HuH-7.5 (cell line): ENCODE results near the gene GPC5.
"Not testable (repeated sequence)": the region's sequence is repeated elsewhere in the genome, so short reads cannot be mapped to it uniquely, and the experiment has no call there.

Source experiments
- DNase-seq: peaks from one replicate; pipeline ENCODE4 v3.0.0; 2011; ENCODE audit warnings: low spot score

The GPC5 gene

GRCh38 chr13:91781982-91782691 lies 383.7 kb downstream of the GPC5 start:
- not testable (repeated sequence) for DNase-seq

GRCh38 chr13:91785431-91786119 lies 387.2 kb downstream of the GPC5 start:
- no peak for DNase-seq

- no peak for DNase-seq
These were observed 393.6 kb downstream of the GPC5 start for GRCh38 chr13:91792054-91792453.

- DNase-seq, result no peak
These were observed 399.1 kb downstream of the GPC5 start for GRCh38 chr13:91797567-91797966.

GRCh38 chr13:91798338-91798737 lies 399.9 kb downstream of the GPC5 start:
- not testable (repeated sequence) for DNase-seq

GRCh38 chr13:91801772-91802171 lies 403.4 kb downstream of the GPC5 start:
- not testable (repeated sequence) for DNase-seq

- DNase-seq, result no peak
These were observed 404.5 kb downstream of the GPC5 start for GRCh38 chr13:91802957-91803356.

- no peak for DNase-seq
These were observed 406.3 kb downstream of the GPC5 start for GRCh38 chr13:91804724-91805123.

- DNase-seq, result no peak
These were observed 407.2 kb downstream of the GPC5 start for GRCh38 chr13:91805605-91806004.

- DNase-seq, result no peak
These were observed 410.7 kb downstream of the GPC5 start for GRCh38 chr13:91809161-91809560.

GRCh38 chr13:91813253-91813652 lies 414.8 kb downstream of the GPC5 start:
- DNase-seq, result no peak

- DNase-seq, result no peak
These were observed 417.9 kb downstream of the GPC5 start for GRCh38 chr13:91816263-91816807.

GRCh38 chr13:91817250-91817649 lies 418.8 kb downstream of the GPC5 start:
- no peak for DNase-seq

GRCh38 chr13:91824416-91824815 lies 426.0 kb downstream of the GPC5 start:
- DNase-seq, result no peak

- no peak for DNase-seq
These were observed 427.1 kb downstream of the GPC5 start for GRCh38 chr13:91825516-91825915.

- no peak for DNase-seq
These were observed 438.1 kb downstream of the GPC5 start for GRCh38 chr13:91836553-91836952.

- DNase-seq, result no peak
These were observed 447.2 kb downstream of the GPC5 start for GRCh38 chr13:91845612-91846011.

- DNase-seq, result no peak
These were observed 465.3 kb downstream of the GPC5 start for GRCh38 chr13:91863699-91864098.

- DNase-seq, result no peak
These were observed 469.9 kb downstream of the GPC5 start for GRCh38 chr13:91868351-91868750.

- DNase-seq, result no peak
These were observed 480.1 kb downstream of the GPC5 start for GRCh38 chr13:91878491-91878890.

GRCh38 chr13:91879360-91879759 lies 480.9 kb downstream of the GPC5 start:
- no peak for DNase-seq

GRCh38 chr13:91882918-91883317 lies 484.5 kb downstream of the GPC5 start:
- DNase-seq, result no peak

- DNase-seq, result no peak
These were observed 491.2 kb downstream of the GPC5 start for GRCh38 chr13:91889641-91890040.
